Bronchial epithelial cell (primary cell): Measurements from ENCODE around the gene C10orf143. TPM values are rescaled to one million over a fixed set of nuclear protein-coding genes. Genes with fewer than 3 reads are reported as not detected.

Source experiments
- DNase-seq: peaks from one replicate; pipeline ENCODE4 v3.0.0-alpha.2; 2010; ENCODE audit warnings: low read depth
- FAIRE-seq: peaks from 2 replicates; lab custom pipeline; 2011; peaks lifted over from hg19 to GRCh38; lab: Jason Lieb, UNC
- H3K27me3 ChIP-seq: 2 replicates; pipeline ENCODE4 v1.5.1; 2011; ENCODE audit warnings: low read length; ENCODE audit not compliant: control insufficient read depth, insufficient read depth
- H3K36me3 ChIP-seq: 2 replicates; pipeline ENCODE4 v1.5.1; 2011; ENCODE audit warnings: low read length; ENCODE audit not compliant: control insufficient read depth, insufficient read depth
- H3K4me3 ChIP-seq: 2 replicates; pipeline ENCODE4 v1.5.1; 2011; ENCODE audit warnings: mild to moderate bottlenecking, low read depth, low read length, control low read depth
- total RNA-seq: library from RNA; depleted of rRNA; stranded (reverse); fragments of >200 nt; gene quantifications from 2 replicates; pipeline ENCODE4 v1.2.1, GENCODE V29; 2014
- TF ChIP-seq, protein P1 (sequence below): IDR thresholded peaks from 2 replicates; pipeline ENCODE4 v1.5.1; 2011; ENCODE audit warnings: mild to moderate bottlenecking, moderate library complexity, low read length, control low read depth, inconsistent platforms; ENCODE audit not compliant: insufficient read depth, severe bottlenecking

Gene C10orf143
- total RNA-seq, 1 donor from 2014 or later = 0.26 TPM

DNA sequence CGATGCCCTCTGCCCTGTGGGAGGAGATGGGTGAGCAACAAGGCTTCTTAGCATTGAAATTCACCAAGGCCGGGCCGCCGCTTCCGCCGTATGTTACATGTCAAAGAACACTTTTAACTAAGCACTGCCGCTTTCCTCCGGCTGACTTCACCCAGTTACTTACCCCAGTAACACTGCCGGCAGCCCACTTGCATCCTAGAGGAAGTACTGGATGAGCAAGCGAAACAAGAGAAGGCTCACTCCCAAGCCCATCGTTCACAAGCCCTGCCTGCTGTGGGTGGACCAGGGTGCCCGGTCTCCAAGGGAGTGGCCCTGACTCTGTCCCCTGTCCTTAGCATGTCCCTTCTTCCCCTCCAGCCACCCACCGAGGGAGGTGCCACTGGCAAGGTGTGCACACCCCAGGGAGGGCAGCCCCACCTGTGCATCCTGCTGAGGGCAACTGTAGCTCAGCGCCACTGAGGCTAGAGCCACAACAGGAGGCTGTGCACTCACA, 73.4 kb downstream of the C10orf143 start:
- H3K4me3 ChIP-seq = no peak overlapping the region
- DNase-seq (no peak), FAIRE-seq (no peak)
- H3K36me3 ChIP-seq = no peaks in the 10 kb centered on the region
- no peaks in the 10 kb centered on the region for H3K27me3 ChIP-seq
- TF ChIP-seq, protein P1, sequence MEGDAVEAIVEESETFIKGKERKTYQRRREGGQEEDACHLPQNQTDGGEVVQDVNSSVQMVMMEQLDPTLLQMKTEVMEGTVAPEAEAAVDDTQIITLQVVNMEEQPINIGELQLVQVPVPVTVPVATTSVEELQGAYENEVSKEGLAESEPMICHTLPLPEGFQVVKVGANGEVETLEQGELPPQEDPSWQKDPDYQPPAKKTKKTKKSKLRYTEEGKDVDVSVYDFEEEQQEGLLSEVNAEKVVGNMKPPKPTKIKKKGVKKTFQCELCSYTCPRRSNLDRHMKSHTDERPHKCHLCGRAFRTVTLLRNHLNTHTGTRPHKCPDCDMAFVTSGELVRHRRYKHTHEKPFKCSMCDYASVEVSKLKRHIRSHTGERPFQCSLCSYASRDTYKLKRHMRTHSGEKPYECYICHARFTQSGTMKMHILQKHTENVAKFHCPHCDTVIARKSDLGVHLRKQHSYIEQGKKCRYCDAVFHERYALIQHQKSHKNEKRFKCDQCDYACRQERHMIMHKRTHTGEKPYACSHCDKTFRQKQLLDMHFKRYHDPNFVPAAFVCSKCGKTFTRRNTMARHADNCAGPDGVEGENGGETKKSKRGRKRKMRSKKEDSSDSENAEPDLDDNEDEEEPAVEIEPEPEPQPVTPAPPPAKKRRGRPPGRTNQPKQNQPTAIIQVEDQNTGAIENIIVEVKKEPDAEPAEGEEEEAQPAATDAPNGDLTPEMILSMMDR = no peak

DNA sequence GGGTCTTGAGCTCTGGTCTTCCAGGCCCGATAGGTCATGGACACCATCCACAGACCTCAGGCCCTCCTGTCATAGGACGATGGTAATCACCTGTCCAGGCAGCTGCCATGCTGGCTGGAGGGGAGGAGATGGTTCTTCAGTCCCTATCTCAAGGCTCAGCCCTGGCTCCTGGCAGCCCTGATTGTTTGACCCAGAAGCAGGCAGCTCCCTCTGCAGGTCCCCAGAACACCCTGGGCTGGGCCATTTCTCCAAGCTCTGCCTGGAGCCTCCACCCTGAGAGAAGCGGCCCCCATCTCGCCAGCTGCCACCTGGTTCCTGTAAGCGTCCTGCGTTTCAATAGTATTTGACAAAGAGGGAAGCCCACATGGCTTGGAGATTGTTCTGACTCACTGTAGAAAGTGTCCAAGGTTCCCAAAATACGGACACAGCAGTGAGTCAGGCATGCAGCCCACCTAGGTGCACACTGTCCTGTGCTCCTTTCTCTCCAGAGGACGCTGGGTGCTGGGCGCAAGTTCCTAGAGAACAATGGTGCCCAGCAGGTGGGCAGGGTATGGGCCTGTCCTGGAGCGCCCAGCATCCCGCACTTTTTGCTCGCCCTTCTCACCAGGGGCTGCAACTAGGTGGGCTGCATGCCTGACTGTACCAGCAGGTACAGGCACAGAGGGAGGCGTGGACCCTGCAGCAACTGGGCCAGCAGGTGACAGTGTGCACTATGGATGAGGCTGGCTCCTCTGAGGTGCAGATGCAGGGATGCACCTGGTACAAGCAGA, 74.1 kb downstream of the C10orf143 start:
- FAIRE-seq (no peak), DNase-seq (no peak)
- Histone ChIP-seq H3K36me3 (no peaks in the 10 kb centered on the region), H3K27me3 (no peaks in the 10 kb centered on the region), H3K4me3 (no peak overlapping the region)
- TF ChIP-seq, protein P1 = no peak

DNA sequence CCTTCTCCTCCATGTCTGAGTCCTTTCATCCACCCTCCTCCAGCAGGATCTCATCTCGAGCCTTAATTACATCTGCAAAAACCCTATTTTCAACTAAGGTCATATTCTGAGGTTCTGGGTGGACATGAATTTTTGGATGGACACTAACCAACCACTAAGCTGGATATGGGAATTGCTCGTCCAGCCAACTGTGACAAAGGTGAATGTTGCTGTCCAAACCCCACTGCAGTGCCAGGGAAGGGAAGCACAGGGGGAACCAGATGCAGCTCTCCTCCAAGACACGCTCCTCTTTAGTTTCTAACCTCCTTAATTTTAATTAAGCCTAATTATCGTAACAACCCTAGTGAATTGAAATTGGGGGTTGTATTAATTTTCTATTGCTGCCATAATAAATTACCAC, 81.4 kb downstream of the C10orf143 start:
- Histone ChIP-seq H3K4me3 (no peak overlapping the region), H3K27me3 (no peaks in the 10 kb centered on the region), H3K36me3 (no peaks in the 10 kb centered on the region)
- TF ChIP-seq, protein P1 = no peak
- FAIRE-seq (no peak), DNase-seq (no peak)

DNA sequence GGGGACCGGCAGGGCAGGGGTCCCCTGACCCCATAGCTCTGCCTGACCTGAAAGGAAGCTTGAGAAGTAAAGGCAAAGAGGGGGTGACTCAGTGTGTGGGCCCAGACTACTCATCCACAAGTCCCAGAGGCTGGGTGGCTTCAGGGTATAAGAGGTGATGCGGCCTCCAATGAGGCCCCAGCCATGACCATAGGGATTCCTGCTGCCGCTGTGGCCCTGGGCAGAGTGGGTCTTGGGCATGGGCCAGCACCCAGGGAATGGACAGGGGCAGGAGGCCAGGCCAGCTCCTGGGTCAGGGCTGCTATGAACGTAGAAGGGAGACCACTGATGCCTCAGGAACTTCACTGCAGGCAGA, 82.2 kb downstream of the C10orf143 start:
- H3K36me3 ChIP-seq = no peaks in the 10 kb centered on the region
- no peaks in the 10 kb centered on the region for H3K27me3 ChIP-seq
- TF ChIP-seq, protein P1 = no peak
- FAIRE-seq (no peak), DNase-seq (no peak)
- no peak overlapping the region for H3K4me3 ChIP-seq

DNA sequence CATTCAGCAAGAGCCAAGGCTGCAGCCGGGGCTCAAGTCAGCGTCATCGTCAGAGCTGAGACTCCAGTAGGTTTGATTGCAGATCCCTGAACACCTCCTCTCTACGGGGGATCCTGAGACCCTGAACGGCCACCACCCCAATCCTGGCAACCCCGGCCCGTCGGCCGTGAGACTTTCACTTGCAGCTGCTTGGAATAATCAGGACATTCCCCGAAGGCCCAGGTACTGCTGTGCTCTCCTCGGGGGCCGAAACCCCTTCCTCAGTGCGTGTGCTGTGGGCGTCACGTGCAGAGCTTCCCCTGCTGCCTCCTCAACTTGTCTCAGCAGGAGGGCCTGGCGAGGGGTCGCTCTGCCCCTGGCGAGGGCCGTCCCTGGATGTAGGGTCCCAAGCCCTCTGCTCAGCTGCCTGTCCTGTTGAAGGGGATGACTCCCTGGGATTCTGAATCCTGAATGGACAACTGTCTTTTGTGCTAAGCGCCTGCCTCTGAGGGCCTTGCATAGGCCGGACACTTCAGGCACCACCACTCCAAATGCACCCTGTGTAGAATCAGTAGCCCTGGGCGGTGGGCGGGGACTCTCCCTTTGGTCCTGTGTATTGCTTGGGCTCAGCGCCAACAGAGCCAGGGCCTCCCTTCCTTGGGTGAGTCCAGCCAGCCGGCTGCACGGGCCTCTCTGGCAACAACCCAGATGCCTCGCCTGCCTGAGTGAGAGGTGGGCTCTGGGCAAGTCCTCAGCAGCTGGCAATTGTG, 82.7 kb downstream of the C10orf143 start:
- Histone ChIP-seq H3K4me3 (no peak overlapping the region), H3K27me3 (no peaks in the 10 kb centered on the region), H3K36me3 (no peaks in the 10 kb centered on the region)
- DNase-seq = no peak
- FAIRE-seq = no peak
- TF ChIP-seq, protein P1 = no peak
